ENCODE measurements around the gene IMPG1. TPM values are rescaled to one million over a fixed set of nuclear protein-coding genes. Genes with fewer than 3 reads are reported as not detected.

Gene IMPG1
- total and polyA plus RNA-seq, 2 of the 13 experiments (the other 11 are each of a cell fraction or from before 2014, with no cell fraction given), result not detected

DNA sequence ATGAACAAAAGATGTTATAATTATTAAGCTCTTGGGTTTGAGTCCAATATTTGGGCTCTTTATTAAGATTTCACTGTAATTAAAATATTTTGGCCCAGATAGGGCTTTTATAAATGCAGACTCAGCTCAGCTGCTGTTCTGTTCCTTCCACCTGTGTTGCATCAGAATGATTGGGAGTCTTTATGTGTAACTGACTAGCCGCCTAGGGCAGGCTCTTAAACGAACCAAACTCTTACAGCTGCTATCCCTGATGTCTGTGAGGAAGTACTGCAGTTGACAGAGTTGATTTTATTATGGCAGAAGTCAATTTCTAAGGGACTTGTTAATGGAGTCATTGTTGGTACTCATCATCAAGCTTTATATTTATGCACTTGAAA is 178.7 kb downstream of the IMPG1 start (continued):
- TF ChIP-seq EHMT2 (IDR thresholded peaks at IDR 0.05; ENCODE audit: borderline replicate concordance, low read depth, low read length) (no peak), TP53 (CRISPR knock-in tag; conservative IDR thresholded peaks at IDR 0.05) (no peak), ZNF549 (CRISPR knock-in tag; IDR thresholded peaks at IDR 0.05) (no peak), ZNF547 (CRISPR knock-in tag; IDR thresholded peaks at IDR 0.05) (no peak), ASH2L (IDR thresholded peaks at IDR 0.05; ENCODE audit: insufficient read length, low read depth, low read length) (no peak), ZNF556 (CRISPR knock-in tag; IDR thresholded peaks at IDR 0.05; ENCODE audit: borderline replicate concordance) (no peak), SNAI1 (CRISPR knock-in tag; IDR thresholded peaks at IDR 0.05; ENCODE audit: borderline replicate concordance) (no peak), FLYWCH1 (CRISPR knock-in tag; IDR thresholded peaks at IDR 0.05) (no peak), ZNF335 (CRISPR knock-in tag; IDR thresholded peaks at IDR 0.05) (no peak), KLF15 (CRISPR knock-in tag; IDR thresholded peaks at IDR 0.05; ENCODE audit: borderline replicate concordance) (no peak), CBFB (CRISPR knock-in tag; IDR thresholded peaks at IDR 0.05) (no peak), ZNF510 (CRISPR knock-in tag; IDR thresholded peaks at IDR 0.05; ENCODE audit: low read depth) (no peak)
- TF ChIP-seq, protein P1, sequence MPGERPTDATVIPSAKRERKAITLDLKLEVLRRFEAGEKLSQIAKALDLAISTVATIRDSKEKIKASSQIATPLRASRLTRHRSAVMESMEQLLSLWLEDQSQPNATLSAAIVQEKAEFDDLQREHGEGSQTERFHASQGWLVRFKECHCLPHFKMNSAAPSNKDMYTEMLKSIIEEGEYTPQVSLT (CRISPR knock-in tag; IDR thresholded peaks at IDR 0.05; ENCODE audit: borderline replicate concordance, low read depth), result no peak
- TF ChIP-seq, protein P2, sequence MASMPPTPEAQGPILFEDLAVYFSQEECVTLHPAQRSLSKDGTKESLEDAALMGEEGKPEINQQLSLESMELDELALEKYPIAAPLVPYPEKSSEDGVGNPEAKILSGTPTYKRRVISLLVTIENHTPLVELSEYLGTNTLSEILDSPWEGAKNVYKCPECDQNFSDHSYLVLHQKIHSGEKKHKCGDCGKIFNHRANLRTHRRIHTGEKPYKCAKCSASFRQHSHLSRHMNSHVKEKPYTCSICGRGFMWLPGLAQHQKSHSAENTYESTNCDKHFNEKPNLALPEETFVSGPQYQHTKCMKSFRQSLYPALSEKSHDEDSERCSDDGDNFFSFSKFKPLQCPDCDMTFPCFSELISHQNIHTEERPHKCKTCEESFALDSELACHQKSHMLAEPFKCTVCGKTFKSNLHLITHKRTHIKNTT (CRISPR knock-in tag; IDR thresholded peaks at IDR 0.05), result no peak
- TF ChIP-seq, protein P3, sequence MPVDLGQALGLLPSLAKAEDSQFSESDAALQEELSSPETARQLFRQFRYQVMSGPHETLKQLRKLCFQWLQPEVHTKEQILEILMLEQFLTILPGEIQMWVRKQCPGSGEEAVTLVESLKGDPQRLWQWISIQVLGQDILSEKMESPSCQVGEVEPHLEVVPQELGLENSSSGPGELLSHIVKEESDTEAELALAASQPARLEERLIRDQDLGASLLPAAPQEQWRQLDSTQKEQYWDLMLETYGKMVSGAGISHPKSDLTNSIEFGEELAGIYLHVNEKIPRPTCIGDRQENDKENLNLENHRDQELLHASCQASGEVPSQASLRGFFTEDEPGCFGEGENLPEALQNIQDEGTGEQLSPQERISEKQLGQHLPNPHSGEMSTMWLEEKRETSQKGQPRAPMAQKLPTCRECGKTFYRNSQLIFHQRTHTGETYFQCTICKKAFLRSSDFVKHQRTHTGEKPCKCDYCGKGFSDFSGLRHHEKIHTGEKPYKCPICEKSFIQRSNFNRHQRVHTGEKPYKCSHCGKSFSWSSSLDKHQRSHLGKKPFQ (CRISPR knock-in tag; IDR thresholded peaks at IDR 0.05; ENCODE audit: insufficient replicate concordance), result no peak
- TF ChIP-seq, protein P4, sequence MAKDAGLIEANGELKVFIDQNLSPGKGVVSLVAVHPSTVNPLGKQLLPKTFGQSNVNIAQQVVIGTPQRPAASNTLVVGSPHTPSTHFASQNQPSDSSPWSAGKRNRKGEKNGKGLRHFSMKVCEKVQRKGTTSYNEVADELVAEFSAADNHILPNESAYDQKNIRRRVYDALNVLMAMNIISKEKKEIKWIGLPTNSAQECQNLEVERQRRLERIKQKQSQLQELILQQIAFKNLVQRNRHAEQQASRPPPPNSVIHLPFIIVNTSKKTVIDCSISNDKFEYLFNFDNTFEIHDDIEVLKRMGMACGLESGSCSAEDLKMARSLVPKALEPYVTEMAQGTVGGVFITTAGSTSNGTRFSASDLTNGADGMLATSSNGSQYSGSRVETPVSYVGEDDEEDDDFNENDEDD (CRISPR knock-in tag; IDR thresholded peaks at IDR 0.05; ENCODE audit: borderline replicate concordance), result no peak
- TF ChIP-seq, protein P5, sequence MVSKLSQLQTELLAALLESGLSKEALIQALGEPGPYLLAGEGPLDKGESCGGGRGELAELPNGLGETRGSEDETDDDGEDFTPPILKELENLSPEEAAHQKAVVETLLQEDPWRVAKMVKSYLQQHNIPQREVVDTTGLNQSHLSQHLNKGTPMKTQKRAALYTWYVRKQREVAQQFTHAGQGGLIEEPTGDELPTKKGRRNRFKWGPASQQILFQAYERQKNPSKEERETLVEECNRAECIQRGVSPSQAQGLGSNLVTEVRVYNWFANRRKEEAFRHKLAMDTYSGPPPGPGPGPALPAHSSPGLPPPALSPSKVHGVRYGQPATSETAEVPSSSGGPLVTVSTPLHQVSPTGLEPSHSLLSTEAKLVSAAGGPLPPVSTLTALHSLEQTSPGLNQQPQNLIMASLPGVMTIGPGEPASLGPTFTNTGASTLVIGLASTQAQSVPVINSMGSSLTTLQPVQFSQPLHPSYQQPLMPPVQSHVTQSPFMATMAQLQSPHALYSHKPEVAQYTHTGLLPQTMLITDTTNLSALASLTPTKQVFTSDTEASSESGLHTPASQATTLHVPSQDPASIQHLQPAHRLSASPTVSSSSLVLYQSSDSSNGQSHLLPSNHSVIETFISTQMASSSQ (IDR thresholded peaks at IDR 0.05; ENCODE audit: low read depth), result no peak
- TF ChIP-seq, protein P5 (CRISPR knock-in tag; IDR thresholded peaks at IDR 0.05; ENCODE audit: borderline replicate concordance), result no peak
